GM19240 (cell line): ENCODE measurements around the gene SERINC2.
"Not testable (repeated sequence)": the region's sequence is repeated elsewhere in the genome, so short reads cannot be mapped to it uniquely, and the experiment has no call there.

ENCODE experiments used
- DNase-seq: peaks from one replicate; pipeline ENCODE4 v3.0.0; 2011; ENCODE audit warnings: low spot score; ENCODE audit not compliant: insufficient read length

Gene SERINC2

GRCh38 chr1:31383967-31384366, 29.0 kb upstream of the SERINC2 start:
- no peak for DNase-seq

- not testable (repeated sequence) for DNase-seq
These were observed 26.3 kb upstream of the SERINC2 start for GRCh38 chr1:31386576-31387243.

- no peak for DNase-seq
These were observed 25.4 kb upstream of the SERINC2 start for GRCh38 chr1:31387612-31388011.

GRCh38 chr1:31389616-31390015, 23.4 kb upstream of the SERINC2 start:
- DNase-seq = no peak

- no peak for DNase-seq
These were observed 22.9 kb upstream of the SERINC2 start for GRCh38 chr1:31390071-31390470.

GRCh38 chr1:31393463-31393862, 19.6 kb upstream of the SERINC2 start:
- DNase-seq = no peak

- DNase-seq = peak; percentile 83
These were observed 18.3 kb upstream of the SERINC2 start for GRCh38 chr1:31394584-31395193.

GRCh38 chr1:31396633-31397351, 16.2 kb upstream of the SERINC2 start:
- no peak for DNase-seq

GRCh38 chr1:31397360-31398095, 15.5 kb upstream of the SERINC2 start:
- DNase-seq = no peak

GRCh38 chr1:31398246-31398645, 14.8 kb upstream of the SERINC2 start:
- no peak for DNase-seq

GRCh38 chr1:31399976-31400375, 13.0 kb upstream of the SERINC2 start:
- no peak for DNase-seq

- no peak for DNase-seq
These were observed 12.6 kb upstream of the SERINC2 start for GRCh38 chr1:31400393-31400792.

- DNase-seq = no peak
These were observed 11.8 kb upstream of the SERINC2 start for GRCh38 chr1:31401241-31401640.

- no peak for DNase-seq
These were observed 7.3 kb upstream of the SERINC2 start for GRCh38 chr1:31405578-31406245.

GRCh38 chr1:31407029-31407626, 5.9 kb upstream of the SERINC2 start:
- no peak for DNase-seq

- DNase-seq = no peak
These were observed 4.2 kb upstream of the SERINC2 start for GRCh38 chr1:31408788-31409318.

- no peak for DNase-seq
These were observed 2.8 kb upstream of the SERINC2 start for GRCh38 chr1:31409946-31410858.

- DNase-seq = no peak
These were observed 2.1 kb upstream of the SERINC2 start for GRCh38 chr1:31410871-31411270.

- no peak for DNase-seq
These were observed 808 bp upstream of the SERINC2 start for GRCh38 chr1:31412205-31412604.
